IMR-90 (cell line): ENCODE results near the gene PRR12. TPM values are rescaled to one million over a fixed set of nuclear protein-coding genes. Genes with fewer than 3 reads are reported as not detected.

Source experiments
- ATAC-seq: fragments of 200-7000 bp; cut with Tn5 transposase; 2 replicates; pipeline ENCODE4 v1.9.1; 2020; ENCODE audit warnings: low read depth, mild to moderate bottlenecking, moderate library complexity
- BruUV-seq: library from RNA; stranded (reverse); fragments of 400-500 nt; replicated peaks from 2 replicates; lab custom pipeline; 2021; lab: Mats Ljungman, UMichigan
- CTCF ChIA-PET: fragments of 300-600 bp; formaldehyde crosslinking; extraction: SDS; loops from one replicate; lab custom pipeline; 2021; ENCODE audit warnings: antibody characterized with exemption; lab: Yijun Ruan, JAX
- POLR2A ChIA-PET: fragments of 300-600 bp; sonication (Branson Sonifier 250); formaldehyde crosslinking; loops from one replicate; lab custom pipeline; 2022; ENCODE audit warnings: antibody characterized with exemption; ENCODE audit not compliant: unreplicated experiment; lab: Charles Lee
- DNase-seq: peaks from one replicate; pipeline ENCODE4 v3.0.0; 2013
- H2AFZ ChIP-seq: replicated peaks from 2 replicates; pipeline ENCODE3; 2013; ENCODE audit warnings: low read length, mild to moderate bottlenecking; ENCODE audit not compliant: poor library complexity
- H2AK5ac ChIP-seq: 2 replicates; pipeline ENCODE4 v1.6.1; 2013; ENCODE audit warnings: low read depth, low read length, inconsistent platforms
- H2AK9ac ChIP-seq: replicated peaks from 2 replicates; pipeline ENCODE3; 2013; ENCODE audit warnings: mild to moderate bottlenecking, low read depth, low read length, moderate library complexity; ENCODE audit not compliant: poor library complexity
- H2BK120ac ChIP-seq: 2 replicates; pipeline ENCODE4 v1.6.1; 2013; ENCODE audit warnings: low read depth, low read length, inconsistent platforms
- H2BK15ac ChIP-seq: 3 replicates; pipeline ENCODE4 v1.6.1; 2013; ENCODE audit warnings: low read depth, low read length, inconsistent platforms
- H2BK20ac ChIP-seq: 2 replicates; pipeline ENCODE4 v1.6.1; 2013; ENCODE audit warnings: low read depth, mild to moderate bottlenecking, inconsistent platforms, low read length, moderate library complexity
- H2BK5ac ChIP-seq: 2 replicates; pipeline ENCODE4 v1.6.1; 2013; ENCODE audit warnings: mild to moderate bottlenecking, low read depth, low read length, inconsistent platforms; ENCODE audit not compliant: poor library complexity, severe bottlenecking
- H3K14ac ChIP-seq: replicated peaks from 2 replicates; pipeline ENCODE4 v1.6.1; 2013; ENCODE audit warnings: low read depth, low read length, inconsistent platforms
- H3K18ac ChIP-seq: 2 replicates; pipeline ENCODE4 v1.6.1; 2013; ENCODE audit warnings: low read depth, low read length, control low read depth
- H3K23ac ChIP-seq: 2 replicates; pipeline ENCODE4 v1.6.1; 2013; ENCODE audit warnings: low read depth, low read length, inconsistent platforms
- H3K27ac ChIP-seq: 2 replicates; pipeline ENCODE4 v1.5.1; 2013; ENCODE audit warnings: mild to moderate bottlenecking, control low read depth, low read length; ENCODE audit not compliant: insufficient read depth
- H3K27me3 ChIP-seq: 2 replicates; pipeline ENCODE4 v1.6.1; 2013; ENCODE audit warnings: low read length; ENCODE audit not compliant: control insufficient read depth, insufficient read depth
- H3K36me3 ChIP-seq: 2 replicates; pipeline ENCODE4 v1.6.1; 2013; ENCODE audit warnings: low read length, mixed read lengths; ENCODE audit not compliant: control insufficient read depth, insufficient read depth
- H3K4ac ChIP-seq: 2 replicates; pipeline ENCODE4 v1.6.1; 2013; ENCODE audit warnings: low read depth, low read length, inconsistent platforms
- H3K4me1 ChIP-seq: 2 replicates; pipeline ENCODE4 v1.6.1; 2013; ENCODE audit warnings: low read length, mixed read lengths; ENCODE audit not compliant: control insufficient read depth, insufficient read depth
- H3K4me2 ChIP-seq: 2 replicates; pipeline ENCODE4 v1.6.1; 2013; ENCODE audit warnings: low read depth, mild to moderate bottlenecking, control low read depth, low read length, moderate library complexity
- H3K4me3 ChIP-seq: 2 replicates; pipeline ENCODE4 v1.5.1; 2013; ENCODE audit warnings: low read depth, mild to moderate bottlenecking, control low read depth, low read length, moderate library complexity; ENCODE audit not compliant: insufficient read depth
- H3K56ac ChIP-seq: 2 replicates; pipeline ENCODE4 v1.6.1; 2013; ENCODE audit warnings: low read length, inconsistent platforms; ENCODE audit not compliant: insufficient read depth; ENCODE audit errors: extremely low read depth
- H3K79me1 ChIP-seq, 2 experiments: 2 replicates each; pipeline ENCODE4 v1.6.1; 2013; ENCODE audit warnings: low read length in 2 of 2, inconsistent platforms in 1 of 2, low read depth in 1 of 2
- H3K9ac ChIP-seq: 2 replicates; pipeline ENCODE4 v1.6.1; 2013; ENCODE audit warnings: low read depth, low read length, control low read depth
- H3K9me1 ChIP-seq: 2 replicates; pipeline ENCODE4 v1.6.1; 2013; ENCODE audit warnings: low read length, inconsistent platforms; ENCODE audit not compliant: insufficient read depth
- H3K9me3 ChIP-seq: 2 replicates; pipeline ENCODE4 v1.6.1; 2013; ENCODE audit warnings: low read length; ENCODE audit not compliant: control insufficient read depth, insufficient read depth
- H4K20me1 ChIP-seq: 2 replicates; pipeline ENCODE4 v1.6.1; 2013; ENCODE audit warnings: low read length, inconsistent platforms; ENCODE audit not compliant: insufficient read depth
- H4K5ac ChIP-seq: 2 replicates; pipeline ENCODE4 v1.6.1; 2013; ENCODE audit warnings: mild to moderate bottlenecking, low read depth, low read length, control low read depth
- H4K8ac ChIP-seq, 2 experiments: 2 replicates each; pipeline ENCODE4 v1.6.1; 2013; ENCODE audit warnings: low read depth in 2 of 2, low read length in 2 of 2, control low read depth in 1 of 2, inconsistent platforms in 1 of 2
- H4K91ac ChIP-seq: 2 replicates; pipeline ENCODE4 v1.6.1; 2013; ENCODE audit warnings: low read depth, low read length, inconsistent platforms; ENCODE audit not compliant: insufficient read depth
- RAD21 ChIP-seq: IDR thresholded peaks from 2 replicates; pipeline ENCODE4 v1.6.1; 2012; ENCODE audit warnings: low read length, improper control_type of control experiment
- WGBS, 2 experiments: methylation state at CpG; one replicate each; pipeline versions ENCODE4 v1.1.5 to v1.1.7; 2013; ENCODE audit warnings: missing lambda C conversion rate in 2 of 2; ENCODE audit not compliant: insufficient read length in 1 of 2; ENCODE audit errors: extremely low coverage in 2 of 2; 5-methylcytosine and 5-hydroxymethylcytosine counted together
- dilution Hi-C: fragments of 300-500 bp; cut with HindIII; formaldehyde crosslinking; loops from one replicate; pipeline ENCODE4 v1.14.3; 2018; ENCODE audit warnings: low sequenced_read_pairs; ENCODE audit not compliant: unreplicated experiment
- in situ Hi-C: fragments of 300-500 bp; cut with MboI; formaldehyde crosslinking; loops from 3 replicates; pipeline ENCODE4 v1.14.3; 2019; ENCODE audit warnings: low sequenced_read_pairs, inconsistent platforms, mixed read lengths
- intact Hi-C: fragments of 100-400 bp; cut with micrococcal nuclease; formaldehyde crosslinking; loops from 2 replicates; pipeline ENCODE4 v1.10.0; 2022
- polyA plus RNA-seq, 3 experiments: library from polyadenylated mRNA; depleted of rRNA; stranded (reverse); fragments of >200 nt; gene quantifications; 2 replicates each; pipeline ENCODE4 v1.2.3, GENCODE V29; 2012; ENCODE audit warnings: low replicate concordance in 1 of 3
- total RNA-seq: library from RNA; depleted of rRNA; stranded (reverse); fragments of >200 nt; gene quantifications from 2 replicates; pipeline ENCODE4 v1.2.3, GENCODE V29; 2012

The PRR12 gene
- total and polyA plus RNA-seq, 2 of the 4 experiments (the other 2 are of a cell fraction), result 0.36 to 4.1 TPM

GRCh38 chr19:49615861-49616260, 24.9 kb downstream of the PRR12 start:
- no peak overlapping the region for H2BK5ac ChIP-seq
- POLR2A ChIA-PET, result no interaction called here
- no peak overlapping the region for H3K4me3 ChIP-seq

More at GRCh38 chr19:49615861-49616260, 24.9 kb downstream of the PRR12 start:
- Histone ChIP-seq H2BK15ac (no peak overlapping the region), H2AK9ac (no peak overlapping the region), H3K4me2 (no peak overlapping the region), H3K79me1 (peaks cover 36 to 78% of the 10 kb centered on the region in 2 experiments), H3K4me1 (peaks cover 16% of the 10 kb centered on the region), H2AFZ (peak overlapping the region; percentile 19), H4K91ac (no peak overlapping the region), H4K20me1 (peaks cover 29% of the 10 kb centered on the region), H4K8ac (no peak overlapping the region), H4K5ac (no peak overlapping the region), H3K14ac (no peak overlapping the region), H3K9me1 (peaks cover 10% of the 10 kb centered on the region), H3K27ac (no peak overlapping the region), H3K9me3 (no peaks in the 10 kb centered on the region), H2BK120ac (no peak overlapping the region), H3K56ac (no peak overlapping the region), H2BK20ac (no peak overlapping the region), H3K27me3 (no peaks in the 10 kb centered on the region), H2AK5ac (no peak overlapping the region), H3K36me3 (peaks cover 40% of the 10 kb centered on the region), H3K9ac (no peak overlapping the region), H3K18ac (no peak overlapping the region), H3K4ac (no peak overlapping the region), H3K23ac (no peak overlapping the region)
- intact Hi-C loops (no loop called here), dilution Hi-C loops (no loop called here), in situ Hi-C loops (no loop called here)
- no TSS peak for BruUV-seq
- CTCF ChIA-PET, result no interaction called here
- WGBS, 2 experiments, result 100% methylated on average over 11 of the region's 23 CpGs; no CpG with 5 or more reads in 1 of the 2 experiments
- TF ChIP-seq RAD21, result no peak
- DNase-seq (no peak), ATAC-seq (no peak)
